GM23338 (cell line): ENCODE data around the gene PHC3.

Experiments used
- CREB1 ChIP-seq: fragments of 250-450 bp; sonication (Bioruptor Pico); IDR thresholded peaks from 2 replicates; pipeline ENCODE4 v1.5.0; 2020; ENCODE audit warnings: low read depth, mild to moderate bottlenecking, moderate library complexity
- CTCF ChIP-seq, 2 experiments: fragments of 200-600 bp in 1 of 2; sonication (generic) in 1 of 2; conservative IDR thresholded peaks; 2 replicates each; pipeline versions ENCODE4 v1.5.1 to v1.6.1; 2016 to 2017; ENCODE audit warnings: antibody characterized with exemption in 2 of 2, low read depth in 2 of 2, mild to moderate bottlenecking in 2 of 2, moderate library complexity in 1 of 2
- ETS1 ChIP-seq: IDR thresholded peaks from 2 replicates; pipeline ENCODE4 v1.6.1; 2016; ENCODE audit warnings: antibody characterized with exemption
- EZH2 ChIP-seq: fragments of 200-600 bp; sonication (generic); IDR thresholded peaks from one replicate; pipeline ENCODE4 v1.8.0; 2017; ENCODE audit warnings: antibody characterized with exemption, mild to moderate bottlenecking, low read depth; ENCODE audit not compliant: unreplicated experiment
- EZH2phosphoT487 ChIP-seq: fragments of 200-600 bp; sonication (generic); IDR thresholded peaks from one replicate; pipeline ENCODE4 v1.8.1; 2018; ENCODE audit warnings: antibody characterized with exemption; ENCODE audit not compliant: unreplicated experiment
- JUNB ChIP-seq: IDR thresholded peaks from one replicate; pipeline ENCODE4 v1.6.1; 2016; ENCODE audit warnings: antibody characterized with exemption; ENCODE audit not compliant: unreplicated experiment
- NANOG ChIP-seq: IDR thresholded peaks from 2 replicates; pipeline ENCODE4 v1.6.1; 2016; ENCODE audit warnings: antibody characterized with exemption, borderline replicate concordance
- POLR2AphosphoS5 ChIP-seq: IDR thresholded peaks from 2 replicates; pipeline ENCODE4 v1.6.1; 2016; ENCODE audit warnings: antibody characterized with exemption, low read depth
- REST ChIP-seq: IDR thresholded peaks from one replicate; pipeline ENCODE4 v1.6.1; 2018; ENCODE audit warnings: antibody characterized with exemption; ENCODE audit not compliant: unreplicated experiment
- ZNF114 ChIP-seq: fragments of 250-450 bp; sonication (Bioruptor Pico); IDR thresholded peaks from 2 replicates; pipeline ENCODE4 v1.5.0; 2020; ENCODE audit warnings: mild to moderate bottlenecking, moderate library complexity
- ZNF331 ChIP-seq: fragments of 250-450 bp; sonication (Bioruptor Pico); IDR thresholded peaks from 2 replicates; pipeline ENCODE4 v1.5.0; 2020; ENCODE audit warnings: low read depth, mild to moderate bottlenecking, moderate library complexity
- ZNF462 ChIP-seq: fragments of 250-450 bp; sonication (Bioruptor Pico); IDR thresholded peaks from 2 replicates; pipeline ENCODE4 v1.5.0; 2020; ENCODE audit warnings: mild to moderate bottlenecking, moderate library complexity

GRCh38 chr3:170096342-170096741, 85.2 kb downstream of the PHC3 start:
- TF ChIP-seq CTCF (conservative IDR thresholded peaks at IDR 0.05; ENCODE audit: low read depth in 2 of 2) (no peak), EZH2phosphoT487 (no peak), JUNB (no peak), POLR2AphosphoS5 (no peak), EZH2 (no peak), ZNF331 (no peak), REST (no peak), NANOG (no peak), ZNF114 (CRISPR knock-in tag) (no peak), CREB1 (CRISPR knock-in tag) (no peak), ETS1 (no peak), ZNF462 (CRISPR knock-in tag) (no peak)
